GM21529 (cell line): ENCODE measurements around the gene OLIG3.

ENCODE experiments used
- ATAC-seq: cut with Tn5 transposase; IDR thresholded peaks from one replicate; pipeline ENCODE4 v1.9.1; 2021; ENCODE audit not compliant: unreplicated experiment

Gene OLIG3

GRCh38 chr6:137496368-137496767 is 2.2 kb upstream of the OLIG3 start:
- ATAC-seq = no peak

DNA sequence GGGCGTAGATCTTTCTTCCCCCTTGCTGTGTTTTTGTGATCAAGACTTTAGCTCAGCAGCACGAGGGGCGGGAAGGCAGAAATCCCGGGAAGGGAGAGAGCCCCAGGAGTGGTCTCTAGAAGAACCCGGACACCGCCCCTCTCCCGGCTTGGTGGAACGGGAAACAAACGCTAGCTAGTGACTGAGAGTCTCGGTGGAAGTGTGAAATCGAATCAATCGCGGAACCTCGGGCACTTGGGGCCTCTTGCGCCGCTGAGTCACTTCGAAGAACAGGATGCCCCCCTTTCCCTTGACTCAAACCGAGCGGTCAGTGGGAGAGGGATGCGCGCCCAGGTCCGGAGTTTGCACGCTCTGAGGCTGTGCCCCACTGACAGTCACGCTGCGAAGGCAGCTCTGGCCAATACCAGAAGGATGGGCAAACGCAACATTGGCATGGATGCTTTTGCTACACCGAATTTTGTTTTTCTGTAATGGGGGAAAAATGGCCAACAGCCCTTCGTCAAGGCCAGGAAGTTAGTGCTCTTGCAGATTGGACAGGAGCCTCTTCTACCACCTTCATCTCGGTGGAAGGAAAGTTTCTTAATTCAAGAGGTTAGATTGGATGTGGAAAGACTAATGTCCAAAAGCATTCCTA is 1.6 kb upstream of the OLIG3 start:
- no peak for ATAC-seq

DNA sequence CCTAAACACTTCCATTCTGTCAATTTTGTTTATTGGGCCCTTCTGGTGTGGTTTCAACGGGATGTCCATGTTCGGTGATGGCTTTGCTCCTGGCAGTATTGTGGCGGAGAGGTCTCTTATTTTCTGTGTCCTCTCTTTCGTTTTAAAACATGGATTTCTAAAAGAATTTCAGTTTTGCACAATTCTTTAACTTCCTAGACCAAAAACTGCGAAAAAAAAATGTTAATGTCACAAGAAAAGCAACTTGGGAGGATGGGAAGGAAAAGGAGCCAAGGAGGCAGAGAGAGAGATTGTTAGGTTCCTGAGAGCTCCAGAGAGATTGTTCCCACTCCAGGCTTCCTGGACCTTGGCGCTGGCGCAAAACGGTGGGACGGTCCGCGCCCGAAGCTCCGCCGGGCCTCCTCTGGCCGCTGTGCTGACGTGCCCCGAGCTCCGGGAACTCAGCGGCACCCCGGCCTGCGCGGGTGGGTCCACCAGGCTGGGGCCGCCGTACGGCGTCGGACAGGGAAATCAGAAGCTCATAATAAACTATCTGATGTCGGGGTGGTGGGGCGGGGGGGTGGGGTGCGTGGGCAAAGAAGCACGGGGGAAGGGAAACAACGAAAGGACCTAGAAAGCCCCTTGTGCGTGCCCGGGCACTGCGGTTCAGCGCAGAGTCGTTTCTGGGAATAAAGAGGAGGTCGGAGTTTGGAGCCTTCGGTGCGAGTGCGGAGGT is 951 bp upstream of the OLIG3 start:
- no peak for ATAC-seq

- no peak for ATAC-seq
Measured at GRCh38 chr6:137493218-137494038, 766 bp downstream of the OLIG3 start.

DNA sequence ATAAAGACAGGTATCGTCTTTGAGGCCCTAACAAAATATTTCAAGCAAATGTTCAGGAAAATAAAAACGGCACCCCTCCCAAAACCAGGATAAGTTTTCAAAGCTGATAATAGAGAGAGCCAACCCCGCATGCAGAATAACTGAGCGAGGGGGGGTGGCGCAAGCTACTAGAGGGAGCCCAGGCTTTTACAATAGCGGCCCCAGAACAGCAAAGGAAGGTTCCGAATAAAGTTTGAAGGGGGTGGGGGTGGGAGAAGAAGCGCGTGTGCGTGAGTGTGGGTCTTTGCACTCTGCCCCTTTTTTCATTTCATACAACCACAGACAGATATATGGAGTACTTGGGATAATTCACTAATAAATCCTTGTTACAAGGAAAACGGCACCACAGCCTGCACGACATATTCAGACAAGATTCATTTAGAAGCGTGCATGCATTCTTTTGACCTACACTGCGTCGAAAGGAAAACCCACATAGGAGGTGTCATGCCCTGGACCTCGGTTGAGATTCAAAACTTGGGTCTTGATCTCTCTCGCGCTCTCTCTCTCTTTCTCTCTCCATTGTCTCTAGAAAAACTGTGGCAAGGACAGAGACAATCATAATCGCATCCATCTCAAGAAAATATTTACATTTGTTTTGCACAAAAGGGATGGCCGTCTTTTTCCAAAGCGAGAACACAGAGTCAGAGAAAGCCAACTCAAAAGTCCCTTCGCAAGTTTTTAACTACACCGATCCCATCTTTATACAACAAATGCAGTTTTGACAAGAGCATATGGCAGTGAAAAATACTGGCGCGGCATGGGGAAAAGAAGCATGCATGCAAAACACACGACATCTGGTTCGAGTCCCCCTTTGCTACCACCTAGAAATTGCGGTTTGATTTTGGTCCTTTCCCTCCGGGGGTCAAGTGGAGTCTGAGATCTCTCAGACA is 1.6 kb downstream of the OLIG3 start:
- no peak for ATAC-seq

DNA sequence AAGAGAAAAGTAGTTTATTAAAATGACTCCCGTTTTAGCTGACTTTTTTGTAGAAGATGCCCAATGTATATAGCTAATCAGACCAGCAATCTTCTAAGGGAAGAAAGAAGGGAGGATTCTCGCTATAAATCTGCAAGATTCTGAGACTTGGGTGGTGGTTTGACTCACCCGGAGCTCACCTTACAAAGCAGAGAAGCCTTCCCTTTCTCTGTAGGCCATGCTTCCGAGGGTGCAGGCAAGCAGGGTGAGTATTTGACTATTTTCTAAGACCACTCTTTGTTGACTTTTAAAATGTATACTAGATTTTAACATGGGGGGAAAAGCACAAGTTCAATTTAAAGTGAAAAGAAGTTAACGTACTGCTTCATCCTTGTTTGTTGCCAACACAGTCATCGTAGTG is 2.7 kb downstream of the OLIG3 start:
- ATAC-seq = no peak

DNA sequence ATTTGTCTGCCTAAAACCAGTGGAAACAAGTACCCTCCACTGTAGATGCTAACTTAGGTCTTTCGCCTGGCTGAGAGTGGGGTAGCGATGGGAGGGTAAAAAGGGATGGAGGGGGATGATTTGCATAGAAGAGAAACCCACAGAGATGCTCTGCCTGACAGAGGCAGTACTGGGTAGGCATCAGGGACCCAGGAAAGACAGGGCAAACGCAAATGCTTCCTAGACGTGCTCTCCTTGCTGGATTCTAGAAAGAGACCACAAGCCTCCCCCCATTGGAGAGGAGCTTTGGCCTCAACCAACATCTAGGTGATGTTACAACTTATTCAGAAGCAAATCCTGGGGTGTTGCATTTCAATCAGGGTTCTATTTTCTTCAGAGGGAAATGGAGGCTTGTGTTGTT is 3.2 kb downstream of the OLIG3 start:
- no peak for ATAC-seq

DNA sequence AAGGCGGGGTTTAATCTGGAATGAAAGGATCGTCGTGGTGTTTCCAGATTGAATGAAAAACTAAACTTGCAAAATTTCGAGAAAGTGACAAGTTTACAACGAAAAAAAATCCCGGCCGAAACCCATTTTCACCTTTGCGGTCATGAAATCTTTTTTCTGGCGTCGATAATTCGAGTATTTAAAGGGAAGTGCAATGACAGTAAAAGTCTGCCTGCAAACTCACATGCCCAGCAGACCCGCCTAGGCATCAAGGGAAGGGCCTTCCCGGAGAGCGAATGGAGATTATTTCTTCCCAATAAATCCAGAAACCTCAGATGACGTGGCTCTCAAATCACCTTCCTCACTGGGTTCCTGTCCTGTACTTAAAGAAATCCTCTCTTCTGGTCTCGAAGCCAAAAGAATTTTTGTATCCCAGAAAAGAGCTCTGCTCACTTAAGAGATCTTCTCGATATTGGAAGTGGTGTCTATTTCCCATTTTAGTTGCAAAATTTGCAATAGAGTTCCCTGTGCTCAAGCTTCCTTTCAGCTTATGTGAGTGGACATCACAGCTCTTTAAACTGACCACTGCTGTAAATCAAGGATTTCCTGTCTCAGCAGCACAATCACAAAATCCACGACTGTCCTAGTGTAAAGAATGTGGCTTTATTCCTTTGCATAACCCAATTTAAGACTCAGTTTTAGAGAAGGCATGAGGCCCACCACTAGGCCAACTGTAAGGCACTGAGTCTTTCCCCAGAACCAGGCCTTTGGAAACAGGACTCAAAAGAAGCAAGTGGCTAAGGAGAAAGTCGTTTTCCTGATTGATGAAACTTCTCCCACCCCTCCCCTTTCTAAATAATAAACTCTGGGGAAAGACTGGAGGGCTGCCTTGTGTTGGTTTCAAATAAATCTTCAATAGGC is 3.9 kb downstream of the OLIG3 start:
- ATAC-seq = no peak

- ATAC-seq = no peak
Measured at GRCh38 chr6:137489046-137490005, 4.9 kb downstream of the OLIG3 start.

- no peak for ATAC-seq
Measured at GRCh38 chr6:137488150-137489045, 5.8 kb downstream of the OLIG3 start.

- ATAC-seq = no peak
Measured at GRCh38 chr6:137487869-137488149, 6.4 kb downstream of the OLIG3 start.

GRCh38 chr6:137487181-137487868 is 6.9 kb downstream of the OLIG3 start:
- no peak for ATAC-seq

DNA sequence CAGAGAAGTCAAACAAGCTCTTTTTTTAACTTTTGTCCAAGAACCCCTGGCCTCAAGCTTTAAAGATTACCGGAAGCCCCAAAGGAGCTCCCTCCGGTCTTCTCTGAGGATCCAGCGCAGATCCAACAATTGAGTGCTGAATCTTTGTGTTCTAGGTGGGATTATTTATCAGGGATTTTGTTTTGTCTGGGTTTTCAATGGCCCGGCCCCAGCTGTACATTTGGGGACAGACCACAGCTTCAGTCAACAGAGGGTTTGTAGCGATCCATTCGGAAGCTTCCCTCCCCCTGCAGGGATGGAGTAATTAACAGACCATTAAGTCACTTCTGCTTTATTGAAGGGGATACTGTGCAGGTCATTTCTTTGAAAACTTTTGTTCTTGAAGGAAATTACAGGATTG is 7.8 kb downstream of the OLIG3 start:
- no peak for ATAC-seq

- no peak for ATAC-seq
Measured at GRCh38 chr6:137480431-137480830, 13.8 kb downstream of the OLIG3 start.

DNA sequence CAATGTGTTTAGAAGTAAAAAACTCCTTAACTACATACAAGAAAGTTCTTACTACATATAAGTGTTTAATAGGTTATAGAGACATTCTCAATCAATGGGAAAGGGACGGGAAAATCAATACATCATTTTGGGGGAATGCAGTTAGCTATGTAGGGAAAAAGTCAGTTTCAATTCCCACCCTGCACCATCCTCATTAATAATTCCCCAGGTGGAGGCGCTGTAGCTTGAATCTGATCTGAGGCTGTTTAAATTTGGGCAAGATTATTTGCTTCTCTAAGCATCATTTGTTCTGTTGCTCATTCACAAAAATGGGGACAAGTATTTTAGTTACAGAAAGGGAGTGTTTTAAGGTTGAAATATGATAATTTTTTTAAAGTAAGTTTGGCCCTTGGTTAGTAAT is 19.1 kb downstream of the OLIG3 start:
- no peak for ATAC-seq

DNA sequence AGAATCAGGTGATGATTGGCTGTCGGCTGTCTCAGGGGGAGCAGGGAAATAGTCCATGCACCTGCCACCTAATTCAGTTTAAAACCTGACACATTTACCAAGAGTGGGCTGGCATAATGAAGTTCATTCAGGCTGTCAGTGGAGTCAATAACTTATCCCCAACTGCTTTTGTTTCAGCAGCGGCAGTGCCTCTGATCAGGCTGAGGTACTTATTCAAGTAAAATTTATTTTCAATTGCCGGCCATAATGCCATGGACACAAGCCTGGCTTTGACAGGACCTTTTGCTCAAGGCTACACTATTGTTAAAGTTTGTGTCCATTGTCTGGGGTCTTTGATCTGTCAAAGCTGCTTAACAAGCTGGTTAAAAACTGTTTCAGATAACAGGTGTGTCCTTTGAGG is 20.6 kb downstream of the OLIG3 start:
- ATAC-seq = no peak

- ATAC-seq = no peak
Measured at GRCh38 chr6:137472641-137473137, 21.5 kb downstream of the OLIG3 start.
